Measurements from ENCODE around the gene SH2D3A. TPM values are rescaled to one million over a fixed set of nuclear protein-coding genes. Genes with fewer than 3 reads are reported as not detected.

The SH2D3A gene
- total and polyA plus RNA-seq, 2 donors (not counting 1 experiment from before 2014, with no cell fraction given): 36.1 to 54.1 TPM

DNA sequence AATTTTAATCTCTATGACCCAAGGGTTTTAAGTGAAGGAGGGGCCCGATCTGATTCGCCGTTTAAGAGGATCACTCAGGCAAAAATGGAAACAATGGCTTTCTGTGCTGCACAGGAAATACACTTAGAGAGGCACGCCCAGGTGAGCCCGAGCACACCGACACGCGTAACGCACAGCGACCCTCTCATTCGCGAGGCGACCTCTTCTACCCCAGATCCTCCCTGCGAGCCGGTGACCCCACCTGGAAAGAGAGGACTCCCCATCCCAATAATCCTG is 216 bp downstream of the SH2D3A start:
- DNase-seq: no peak
- H3K36me3 ChIP-seq (replicated peaks in 1 of 2; ENCODE audit: control extremely low read depth in 1 of 2, control insufficient read depth in 1 of 2, extremely low read depth in 1 of 2, insufficient read depth in 2 of 2, low read length in 1 of 2): peaks cover 0 to 6% of the 10 kb centered on the region in 2 experiments
- peak; percentile 16 for ATAC-seq (ENCODE audit: low read depth)
- Mint-ChIP-seq H3K27ac (peak overlapping the region; percentile 95), H3K4me3 (peak overlapping the region; percentile 93), H3K4me1 (peaks cover 43% of the 10 kb centered on the region), H3K9me3 (ENCODE audit: insufficient read depth) (no peaks in the 10 kb centered on the region), H3K27me3 (no peaks in the 10 kb centered on the region)
- H3K4me3 ChIP-seq (ENCODE audit: control extremely low read depth in 1 of 5, extremely low read depth in 1 of 5, insufficient read depth in 1 of 5, low read depth in 2 of 5, low read length in 4 of 5): peak overlapping the region; percentile 36 to 81 (median 68)
- H3K4me2 ChIP-seq (replicated peaks; ENCODE audit: low read depth, low read length, poor library complexity, severe bottlenecking): peak overlapping the region; percentile 82
- H3K9me3 ChIP-seq (ENCODE audit: control extremely low read depth in 1 of 3, control insufficient read depth in 2 of 3, insufficient read depth in 1 of 3, low read length in 2 of 3): no peaks in the 10 kb centered on the region
- H3K4me1 ChIP-seq (ENCODE audit: control insufficient read depth in 2 of 2, insufficient read depth in 2 of 2, low read length in 2 of 2): peaks cover 24 to 43% of the 10 kb centered on the region in 2 donors
- peak overlapping the region; percentile 89 to 96 for H3K27ac ChIP-seq (ENCODE audit: low read length in 2 of 2)
- peaks cover 13% of the 10 kb centered on the region for H4K20me1 ChIP-seq (ENCODE audit: control insufficient read depth, insufficient read depth, low read length, poor library complexity, severe bottlenecking)
- ChIA-PET POLR2A (interaction anchor here (0.6 to 1.2 kb wide), 3 partner anchors 14 to 446 kb away, joined by 3 to 4 read pairs (median 3); partner anchors contain the start of gene GPR108), CTCF (interaction anchor here (2.2 kb wide), 1 partner anchor 29 kb away, joined by 11 read pairs; the partner anchor contains the start of genes GPR108 and TRIP10)
- peak overlapping the region; percentile 77 for H3K9ac ChIP-seq (ENCODE audit: low read length)
- WGBS (ENCODE audit: insufficient coverage): under 1% methylated on average over 15 of the region's 15 CpGs
- TF ChIP-seq EZH2 (IDR thresholded peaks at IDR 0.05; ENCODE audit: borderline replicate concordance, insufficient read depth, low read depth, low read length, poor library complexity, severe bottlenecking) (no peak), CTCF (IDR thresholded peaks at IDR 0.05) (no peak)
- intact Hi-C loops (cut with micrococcal nuclease): loop anchor here (1.0 kb wide), 4 partner anchors 14 to 96 kb away; partner anchors contain the start of gene GPR108
- peaks cover 52% of the 10 kb centered on the region for H3K79me2 ChIP-seq (ENCODE audit: control insufficient read depth, insufficient read depth, low read length)
- no peaks in the 10 kb centered on the region for H3K27me3 ChIP-seq (replicated peaks in 1 of 4; ENCODE audit: control extremely low read depth in 1 of 4, control insufficient read depth in 3 of 4, insufficient read depth in 4 of 4, low read length in 3 of 4)
- peak overlapping the region; percentile 66 for H2AFZ ChIP-seq (ENCODE audit: insufficient read depth, low read depth, low read length, poor library complexity, severe bottlenecking)

GRCh38 chr19:6766357-6767080 is 716 bp downstream of the SH2D3A start:
- peak overlapping the region; percentile 66 for H2AFZ ChIP-seq (ENCODE audit: insufficient read depth, low read depth, low read length, poor library complexity, severe bottlenecking)
- ATAC-seq (ENCODE audit: low read depth) (no peak), DNase-seq (no peak)
- POLR2A ChIA-PET: interaction anchor here (0.6 to 1.2 kb wide), 3 partner anchors 13 to 446 kb away, joined by 3 to 4 read pairs (median 3); partner anchors contain the start of gene GPR108
- WGBS (ENCODE audit: insufficient coverage): 77% methylated on average over 12 of the region's 16 CpGs
- H3K4me1 ChIP-seq (ENCODE audit: control insufficient read depth in 2 of 2, insufficient read depth in 2 of 2, low read length in 2 of 2): peaks cover 21 to 39% of the 10 kb centered on the region in 2 donors
- intact Hi-C loops (cut with micrococcal nuclease): loop anchor here (1.0 kb wide), 4 partner anchors 13 to 97 kb away; partner anchors contain the start of gene GPR108
- no peaks in the 10 kb centered on the region for H3K9me3 Mint-ChIP-seq (ENCODE audit: insufficient read depth)
- H3K4me2 ChIP-seq (replicated peaks; ENCODE audit: low read depth, low read length, poor library complexity, severe bottlenecking): peak overlapping the region; percentile 82
- H3K27me3 ChIP-seq (replicated peaks in 1 of 4; ENCODE audit: control extremely low read depth in 1 of 4, control insufficient read depth in 3 of 4, insufficient read depth in 4 of 4, low read length in 3 of 4): no peaks in the 10 kb centered on the region
- peak overlapping the region; percentile 93 for H3K4me3 Mint-ChIP-seq
- H3K79me2 ChIP-seq (ENCODE audit: control insufficient read depth, insufficient read depth, low read length): peaks cover 52% of the 10 kb centered on the region
- H3K27ac Mint-ChIP-seq: peak overlapping the region; percentile 95
- H3K4me1 Mint-ChIP-seq: peaks cover 39% of the 10 kb centered on the region
- peak overlapping the region; percentile 36 to 81 (median 68) for H3K4me3 ChIP-seq (ENCODE audit: control extremely low read depth in 1 of 5, extremely low read depth in 1 of 5, insufficient read depth in 1 of 5, low read depth in 2 of 5, low read length in 4 of 5)
- H3K36me3 ChIP-seq (replicated peaks in 1 of 2; ENCODE audit: control extremely low read depth in 1 of 2, control insufficient read depth in 1 of 2, extremely low read depth in 1 of 2, insufficient read depth in 2 of 2, low read length in 1 of 2): peaks cover 0 to 6% of the 10 kb centered on the region in 2 experiments
- H3K9me3 ChIP-seq (ENCODE audit: control extremely low read depth in 1 of 3, control insufficient read depth in 2 of 3, insufficient read depth in 1 of 3, low read length in 2 of 3): no peaks in the 10 kb centered on the region
- no peak for TF ChIP-seq CTCF (IDR thresholded peaks at IDR 0.05)
- no peak for TF ChIP-seq EZH2 (IDR thresholded peaks at IDR 0.05; ENCODE audit: borderline replicate concordance, insufficient read depth, low read depth, low read length, poor library complexity, severe bottlenecking)
- CTCF ChIA-PET: interaction anchor here (0.9 to 2.2 kb wide), 2 partner anchors 28 to 36 kb away, joined by 3 to 11 read pairs; partner anchors contain the start of genes GPR108 and TRIP10
- peaks cover 17% of the 10 kb centered on the region for H4K20me1 ChIP-seq (ENCODE audit: control insufficient read depth, insufficient read depth, low read length, poor library complexity, severe bottlenecking)
- peak overlapping the region; percentile 77 for H3K9ac ChIP-seq (ENCODE audit: low read length)
- H3K27ac ChIP-seq (ENCODE audit: low read length in 2 of 2): peak overlapping the region; percentile 89 to 96
- H3K27me3 Mint-ChIP-seq: no peaks in the 10 kb centered on the region

All from B cell (primary cell).